ENCODE results near the gene MED1. TPM values are rescaled to one million over a fixed set of nuclear protein-coding genes. Genes with fewer than 3 reads are reported as not detected.
A peak's percentile ranks its signal among the peaks of the same experiment; 100 is the strongest.

MED1 gene
- total RNA-seq, 2 experiments from 2014 or later = 60.7 to 64.7 TPM

- peak; percentile 43 for ATAC-seq
- H3K4me1 Mint-ChIP-seq (ENCODE audit: low read depth) = peaks cover 52% of the 10 kb centered on the region
- H3K36me3 Mint-ChIP-seq (ENCODE audit: low read depth) = peaks cover 29% of the 10 kb centered on the region
- H3K9me3 Mint-ChIP-seq = no peaks in the 10 kb centered on the region
- no peaks in the 10 kb centered on the region for H3K27me3 Mint-ChIP-seq
- H3K4me3 Mint-ChIP-seq = peak overlapping the region; percentile 36
- TF ChIP-seq CTCF (IDR thresholded peaks at IDR 0.05) = no peak
- intact Hi-C loops (cut with micrococcal nuclease) = loop anchor here (10.0 kb wide), 1 partner anchor 200 kb away; the partner anchor contains the start of gene RPL19
- ChIA-PET CTCF (interaction anchor here (0.9 to 1.6 kb wide), 2 partner anchors 197 to 198 kb away, joined by 3 to 5 read pairs; no protein-coding TSS in a partner anchor), POLR2A (interaction anchor here (0.6 to 4.0 kb wide), 6 partner anchors 15 to 115 kb away, joined by 3 to 25 read pairs (median 3); partner anchors contain the start of genes CDK12 and MED1)
- DNase-seq = peak; percentile 55
- H3K27ac Mint-ChIP-seq = peak overlapping the region; percentile 82
Measured at GRCh38 chr17:39404542-39405378, 46.3 kb downstream of the MED1 start.

- Mint-ChIP-seq H3K4me1 (ENCODE audit: low read depth) (peaks cover 56% of the 10 kb centered on the region), H3K4me3 (peak overlapping the region; percentile 99), H3K36me3 (ENCODE audit: low read depth) (peaks cover 15% of the 10 kb centered on the region), H3K27ac (peak overlapping the region; percentile 76), H3K9me3 (no peaks in the 10 kb centered on the region), H3K27me3 (no peaks in the 10 kb centered on the region)
- DNase-seq = no peak
- TF ChIP-seq CTCF (IDR thresholded peaks at IDR 0.05) = no peak
- intact Hi-C loops (cut with micrococcal nuclease) = loop anchor here (10.0 kb wide), 1 partner anchor 198 kb away; the partner anchor contains the start of gene RPL19
- no peak for ATAC-seq
- POLR2A ChIA-PET = interaction anchor here (0.6 to 4.0 kb wide), 3 partner anchors 48 to 168 kb away, joined by 3 to 25 read pairs (median 9); partner anchors contain the start of genes CDK12 and MED1
- CTCF ChIA-PET = interaction anchor here (0.9 kb wide), 1 partner anchor 196 kb away, joined by 3 read pairs; no protein-coding TSS in a partner anchor
Measured at GRCh38 chr17:39402890-39403605, 48.0 kb downstream of the MED1 start.

GRCh38 chr17:39402244-39402889 lies 48.7 kb downstream of the MED1 start:
- peaks cover 10% of the 10 kb centered on the region for H3K36me3 Mint-ChIP-seq (ENCODE audit: low read depth)
- no peaks in the 10 kb centered on the region for H3K27me3 Mint-ChIP-seq
- no peaks in the 10 kb centered on the region for H3K9me3 Mint-ChIP-seq
- no peak for TF ChIP-seq CTCF (IDR thresholded peaks at IDR 0.05)
- ChIA-PET CTCF (interaction anchor here (0.6 to 0.9 kb wide), 2 partner anchors 153 to 195 kb away, joined by 3 to 5 read pairs; no protein-coding TSS in a partner anchor), POLR2A (interaction anchor here (2.2 to 4.0 kb wide), 2 partner anchors 48 to 60 kb away, joined by 9 to 25 read pairs; partner anchors contain the start of genes CDK12 and MED1)
- ATAC-seq = peak; percentile 62
- H3K4me3 Mint-ChIP-seq = peak overlapping the region; percentile 99
- intact Hi-C loops (cut with micrococcal nuclease) = loop anchor here (10.0 kb wide), 1 partner anchor 198 kb away; the partner anchor contains the start of gene RPL19
- peak overlapping the region; percentile 98 for H3K27ac Mint-ChIP-seq
- peaks cover 56% of the 10 kb centered on the region for H3K4me1 Mint-ChIP-seq (ENCODE audit: low read depth)
- DNase-seq = peak; percentile 94

GRCh38 chr17:39401412-39402243 lies 49.4 kb downstream of the MED1 start, which contains the start of gene FBXL20:
Gene FBXL20 (minus strand): TSS chr17:39401626. CDS start chr17:39401402, 224 bp downstream.
- ATAC-seq (peak; percentile 71), DNase-seq (peak; percentile 94)
- Mint-ChIP-seq H3K36me3 (ENCODE audit: low read depth) (peaks cover 10% of the 10 kb centered on the region), H3K4me3 (peak within 1 kb of the TSS; percentile 99), H3K27me3 (no peaks in the 10 kb centered on the region), H3K9me3 (no peaks in the 10 kb centered on the region), H3K27ac (peak within 1 kb of the TSS; percentile 98), H3K4me1 (ENCODE audit: low read depth) (peaks cover 57% of the 10 kb centered on the region)
- no peak for TF ChIP-seq CTCF (IDR thresholded peaks at IDR 0.05)
- CTCF ChIA-PET = interaction anchor here (0.6 to 1.0 kb wide), 3 partner anchors 152 to 195 kb away, joined by 3 to 5 read pairs (median 3); no protein-coding TSS in a partner anchor
- intact Hi-C loops (cut with micrococcal nuclease) = loop anchor here (10.0 kb wide), 1 partner anchor 197 kb away; the partner anchor contains the start of gene RPL19
- POLR2A ChIA-PET = interaction anchor here (0.6 to 4.0 kb wide), 9 partner anchors 10 to 131 kb away, joined by 3 to 25 read pairs (median 4); partner anchors contain the start of genes CDK12 and MED1
